ENCODE results near the gene ZSCAN5B.
"Not testable (repeated sequence)": the region's sequence is repeated elsewhere in the genome, so short reads cannot be mapped to it uniquely, and the experiment has no call there.

- TF ChIP-seq, protein P1, sequence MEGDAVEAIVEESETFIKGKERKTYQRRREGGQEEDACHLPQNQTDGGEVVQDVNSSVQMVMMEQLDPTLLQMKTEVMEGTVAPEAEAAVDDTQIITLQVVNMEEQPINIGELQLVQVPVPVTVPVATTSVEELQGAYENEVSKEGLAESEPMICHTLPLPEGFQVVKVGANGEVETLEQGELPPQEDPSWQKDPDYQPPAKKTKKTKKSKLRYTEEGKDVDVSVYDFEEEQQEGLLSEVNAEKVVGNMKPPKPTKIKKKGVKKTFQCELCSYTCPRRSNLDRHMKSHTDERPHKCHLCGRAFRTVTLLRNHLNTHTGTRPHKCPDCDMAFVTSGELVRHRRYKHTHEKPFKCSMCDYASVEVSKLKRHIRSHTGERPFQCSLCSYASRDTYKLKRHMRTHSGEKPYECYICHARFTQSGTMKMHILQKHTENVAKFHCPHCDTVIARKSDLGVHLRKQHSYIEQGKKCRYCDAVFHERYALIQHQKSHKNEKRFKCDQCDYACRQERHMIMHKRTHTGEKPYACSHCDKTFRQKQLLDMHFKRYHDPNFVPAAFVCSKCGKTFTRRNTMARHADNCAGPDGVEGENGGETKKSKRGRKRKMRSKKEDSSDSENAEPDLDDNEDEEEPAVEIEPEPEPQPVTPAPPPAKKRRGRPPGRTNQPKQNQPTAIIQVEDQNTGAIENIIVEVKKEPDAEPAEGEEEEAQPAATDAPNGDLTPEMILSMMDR (IDR thresholded peaks at IDR 0.05), result not testable (repeated sequence)
- TF ChIP-seq POLR2A (IDR thresholded peaks at IDR 0.05), result not testable (repeated sequence)
Observed at GRCh38 chr19:56176310-56176709, 21.3 kb downstream of the ZSCAN5B start.

All from thyroid gland (tissue), 4 donors.